IMR-90 (cell line): ENCODE results near the gene KLK12. TPM values are rescaled to one million over a fixed set of nuclear protein-coding genes. Genes with fewer than 3 reads are reported as not detected.

Experiments
- ATAC-seq: fragments of 200-7000 bp; cut with Tn5 transposase; 2 replicates; pipeline ENCODE4 v1.9.1; 2020; ENCODE audit warnings: low read depth, mild to moderate bottlenecking, moderate library complexity
- BruUV-seq: library from RNA; stranded (reverse); fragments of 400-500 nt; replicated peaks from 2 replicates; lab custom pipeline; 2021; lab: Mats Ljungman, UMichigan
- CTCF ChIA-PET: fragments of 300-600 bp; formaldehyde crosslinking; extraction: SDS; loops from one replicate; lab custom pipeline; 2021; ENCODE audit warnings: antibody characterized with exemption; lab: Yijun Ruan, JAX
- POLR2A ChIA-PET: fragments of 300-600 bp; sonication (Branson Sonifier 250); formaldehyde crosslinking; loops from one replicate; lab custom pipeline; 2022; ENCODE audit warnings: antibody characterized with exemption; ENCODE audit not compliant: unreplicated experiment; lab: Charles Lee
- DNase-seq: peaks from one replicate; pipeline ENCODE4 v3.0.0; 2013
- H2AFZ ChIP-seq: replicated peaks from 2 replicates; pipeline ENCODE3; 2013; ENCODE audit warnings: low read length, mild to moderate bottlenecking; ENCODE audit not compliant: poor library complexity
- H2AK5ac ChIP-seq: 2 replicates; pipeline ENCODE4 v1.6.1; 2013; ENCODE audit warnings: low read depth, low read length, inconsistent platforms
- H2AK9ac ChIP-seq: replicated peaks from 2 replicates; pipeline ENCODE3; 2013; ENCODE audit warnings: mild to moderate bottlenecking, low read depth, low read length, moderate library complexity; ENCODE audit not compliant: poor library complexity
- H2BK120ac ChIP-seq: 2 replicates; pipeline ENCODE4 v1.6.1; 2013; ENCODE audit warnings: low read depth, low read length, inconsistent platforms
- H2BK15ac ChIP-seq: 3 replicates; pipeline ENCODE4 v1.6.1; 2013; ENCODE audit warnings: low read depth, low read length, inconsistent platforms
- H2BK20ac ChIP-seq: 2 replicates; pipeline ENCODE4 v1.6.1; 2013; ENCODE audit warnings: low read depth, mild to moderate bottlenecking, inconsistent platforms, low read length, moderate library complexity
- H2BK5ac ChIP-seq: 2 replicates; pipeline ENCODE4 v1.6.1; 2013; ENCODE audit warnings: mild to moderate bottlenecking, low read depth, low read length, inconsistent platforms; ENCODE audit not compliant: poor library complexity, severe bottlenecking
- H3K14ac ChIP-seq: replicated peaks from 2 replicates; pipeline ENCODE4 v1.6.1; 2013; ENCODE audit warnings: low read depth, low read length, inconsistent platforms
- H3K18ac ChIP-seq: 2 replicates; pipeline ENCODE4 v1.6.1; 2013; ENCODE audit warnings: low read depth, low read length, control low read depth
- H3K23ac ChIP-seq: 2 replicates; pipeline ENCODE4 v1.6.1; 2013; ENCODE audit warnings: low read depth, low read length, inconsistent platforms
- H3K27ac ChIP-seq: 2 replicates; pipeline ENCODE4 v1.5.1; 2013; ENCODE audit warnings: mild to moderate bottlenecking, control low read depth, low read length; ENCODE audit not compliant: insufficient read depth
- H3K27me3 ChIP-seq: 2 replicates; pipeline ENCODE4 v1.6.1; 2013; ENCODE audit warnings: low read length; ENCODE audit not compliant: control insufficient read depth, insufficient read depth
- H3K36me3 ChIP-seq: 2 replicates; pipeline ENCODE4 v1.6.1; 2013; ENCODE audit warnings: low read length, mixed read lengths; ENCODE audit not compliant: control insufficient read depth, insufficient read depth
- H3K4ac ChIP-seq: 2 replicates; pipeline ENCODE4 v1.6.1; 2013; ENCODE audit warnings: low read depth, low read length, inconsistent platforms
- H3K4me1 ChIP-seq: 2 replicates; pipeline ENCODE4 v1.6.1; 2013; ENCODE audit warnings: low read length, mixed read lengths; ENCODE audit not compliant: control insufficient read depth, insufficient read depth
- H3K4me2 ChIP-seq: 2 replicates; pipeline ENCODE4 v1.6.1; 2013; ENCODE audit warnings: low read depth, mild to moderate bottlenecking, control low read depth, low read length, moderate library complexity
- H3K4me3 ChIP-seq: 2 replicates; pipeline ENCODE4 v1.5.1; 2013; ENCODE audit warnings: low read depth, mild to moderate bottlenecking, control low read depth, low read length, moderate library complexity; ENCODE audit not compliant: insufficient read depth
- H3K56ac ChIP-seq: 2 replicates; pipeline ENCODE4 v1.6.1; 2013; ENCODE audit warnings: low read length, inconsistent platforms; ENCODE audit not compliant: insufficient read depth; ENCODE audit errors: extremely low read depth
- H3K79me1 ChIP-seq, 2 experiments: 2 replicates each; pipeline ENCODE4 v1.6.1; 2013; ENCODE audit warnings: low read length in 2 of 2, inconsistent platforms in 1 of 2, low read depth in 1 of 2
- H3K9ac ChIP-seq: 2 replicates; pipeline ENCODE4 v1.6.1; 2013; ENCODE audit warnings: low read depth, low read length, control low read depth
- H3K9me1 ChIP-seq: 2 replicates; pipeline ENCODE4 v1.6.1; 2013; ENCODE audit warnings: low read length, inconsistent platforms; ENCODE audit not compliant: insufficient read depth
- H3K9me3 ChIP-seq: 2 replicates; pipeline ENCODE4 v1.6.1; 2013; ENCODE audit warnings: low read length; ENCODE audit not compliant: control insufficient read depth, insufficient read depth
- H4K20me1 ChIP-seq: 2 replicates; pipeline ENCODE4 v1.6.1; 2013; ENCODE audit warnings: low read length, inconsistent platforms; ENCODE audit not compliant: insufficient read depth
- H4K5ac ChIP-seq: 2 replicates; pipeline ENCODE4 v1.6.1; 2013; ENCODE audit warnings: mild to moderate bottlenecking, low read depth, low read length, control low read depth
- H4K8ac ChIP-seq, 2 experiments: 2 replicates each; pipeline ENCODE4 v1.6.1; 2013; ENCODE audit warnings: low read depth in 2 of 2, low read length in 2 of 2, control low read depth in 1 of 2, inconsistent platforms in 1 of 2
- H4K91ac ChIP-seq: 2 replicates; pipeline ENCODE4 v1.6.1; 2013; ENCODE audit warnings: low read depth, low read length, inconsistent platforms; ENCODE audit not compliant: insufficient read depth
- CTCF ChIP-seq: conservative IDR thresholded peaks from 2 replicates; pipeline ENCODE4 v1.5.1; 2012; ENCODE audit warnings: mild to moderate bottlenecking, low read depth, low read length, improper control_type of control experiment
- MAZ ChIP-seq: IDR thresholded peaks from 2 replicates; pipeline ENCODE4 v1.6.1; 2012; ENCODE audit warnings: low read depth, mild to moderate bottlenecking, low read length, improper control_type of control experiment, moderate library complexity, borderline replicate concordance
- RAD21 ChIP-seq: IDR thresholded peaks from 2 replicates; pipeline ENCODE4 v1.6.1; 2012; ENCODE audit warnings: low read length, improper control_type of control experiment
- SMC3 ChIP-seq: fragments of 150-350 bp; IDR thresholded peaks from 2 replicates; pipeline ENCODE4 v1.6.1; 2016; ENCODE audit warnings: low read depth, mild to moderate bottlenecking, antibody characterized with exemption, low read length, moderate library complexity
- WGBS, 2 experiments: methylation state at CpG; one replicate each; pipeline versions ENCODE4 v1.1.5 to v1.1.7; 2013; ENCODE audit warnings: missing lambda C conversion rate in 2 of 2; ENCODE audit not compliant: insufficient read length in 1 of 2; ENCODE audit errors: extremely low coverage in 2 of 2; 5-methylcytosine and 5-hydroxymethylcytosine counted together
- dilution Hi-C: fragments of 300-500 bp; cut with HindIII; formaldehyde crosslinking; loops from one replicate; pipeline ENCODE4 v1.14.3; 2018; ENCODE audit warnings: low sequenced_read_pairs; ENCODE audit not compliant: unreplicated experiment
- in situ Hi-C: fragments of 300-500 bp; cut with MboI; formaldehyde crosslinking; loops from 3 replicates; pipeline ENCODE4 v1.14.3; 2019; ENCODE audit warnings: low sequenced_read_pairs, inconsistent platforms, mixed read lengths
- intact Hi-C: fragments of 100-400 bp; cut with micrococcal nuclease; formaldehyde crosslinking; loops from 2 replicates; pipeline ENCODE4 v1.10.0; 2022
- polyA plus RNA-seq, 3 experiments: library from polyadenylated mRNA; depleted of rRNA; stranded (reverse); fragments of >200 nt; gene quantifications; 2 replicates each; pipeline ENCODE4 v1.2.3, GENCODE V29; 2012; ENCODE audit warnings: low replicate concordance in 1 of 3
- total RNA-seq: library from RNA; depleted of rRNA; stranded (reverse); fragments of >200 nt; gene quantifications from 2 replicates; pipeline ENCODE4 v1.2.3, GENCODE V29; 2012

Gene KLK12
- total and polyA plus RNA-seq, 2 of the 4 experiments (the other 2 are of a cell fraction) = not detected

GRCh38 chr19:51020988-51021651, 13.7 kb downstream of the KLK12 start:
- Histone ChIP-seq H2BK5ac (no peak overlapping the region), H3K14ac (no peak overlapping the region), H2AK5ac (no peak overlapping the region), H2BK120ac (no peak overlapping the region), H3K27me3 (peaks cover 19% of the 10 kb centered on the region), H3K27ac (no peak overlapping the region), H3K4me3 (no peak overlapping the region), H3K9me3 (no peaks in the 10 kb centered on the region), H4K5ac (no peak overlapping the region), H2BK20ac (no peak overlapping the region), H3K56ac (no peak overlapping the region), H3K79me1 (no peaks in the 10 kb centered on the region), H3K9me1 (no peaks in the 10 kb centered on the region), H3K4me1 (no peaks in the 10 kb centered on the region), H4K8ac (no peak overlapping the region), H2AFZ (no peak overlapping the region), H4K20me1 (no peaks in the 10 kb centered on the region), H3K36me3 (no peaks in the 10 kb centered on the region), H2BK15ac (no peak overlapping the region), H3K4ac (no peak overlapping the region), H3K9ac (no peak overlapping the region), H2AK9ac (no peak overlapping the region), H4K91ac (no peak overlapping the region), H3K23ac (no peak overlapping the region), H3K4me2 (peak overlapping the region; percentile 46; the same call in 1 of the 2 replicates), H3K18ac (no peak overlapping the region)
- dilution Hi-C loops = no loop called here
- in situ Hi-C loops = no loop called here
- ChIA-PET CTCF (interaction anchor here (0.6 to 1.4 kb wide), 6 partner anchors 8 to 481 kb away, joined by 3 to 5 read pairs (median 3); no protein-coding TSS in a partner anchor), POLR2A (no interaction called here)
- DNase-seq (peak; percentile 51), ATAC-seq (peak; percentile 76)
- no TSS peak for BruUV-seq
- TF ChIP-seq MAZ (no peak), SMC3 (peak; percentile 62), RAD21 (peak; percentile 50), CTCF (peak; percentile 63)
- no CpG with 5 or more reads among the region's 7 CpGs for whole genome bisulfite sequencing, 2 experiments
- intact Hi-C loops = loop anchor here (1.0 kb wide), 2 partner anchors 73 to 148 kb away; no protein-coding TSS in a partner anchor
